B cell (primary cell): ENCODE data around the gene CCDC9. TPM values are rescaled to one million over a fixed set of nuclear protein-coding genes. Genes with fewer than 3 reads are reported as not detected.

Source experiments
- ATAC-seq: fragments of 200-7000 bp; cut with Tn5 transposase; one replicate; pipeline ENCODE4 v1.10.0; 2021; ENCODE audit warnings: low read depth, mild to moderate bottlenecking, moderate number of reproducible peaks, moderate library complexity
- CTCF ChIA-PET: fragments of 350-600 bp; sonication (Branson Sonifier 250); formaldehyde crosslinking; loops from one replicate; lab custom pipeline; 2021; ENCODE audit warnings: antibody characterized with exemption, inconsistent platforms; lab: Charles Lee
- POLR2A ChIA-PET: fragments of 350-600 bp; sonication (Branson Sonifier 250); formaldehyde crosslinking; loops from one replicate; lab custom pipeline; 2021; ENCODE audit warnings: antibody characterized with exemption; lab: Charles Lee
- DNase-seq: peaks from one replicate; pipeline ENCODE4 v3.0.0; 2013
- H2AFZ ChIP-seq: 2 replicates; pipeline ENCODE4 v1.6.1; 2012; ENCODE audit warnings: mild to moderate bottlenecking, low read depth, low read length; ENCODE audit not compliant: insufficient read depth, poor library complexity, severe bottlenecking
- H3K27ac ChIP-seq, 2 donors: 1 replicate in 1 of 2; 2 replicates in 1 of 2; pipeline ENCODE4 v1.5.1; 2012 to 2013; ENCODE audit warnings: low read length in 2 of 2, mild to moderate bottlenecking in 2 of 2, moderate library complexity in 1 of 2
- H3K27me3 ChIP-seq, 4 experiments: fragments of 200-600 bp in 1 of 4; sonication (generic) in 1 of 4; replicated peaks in 1 of 4; 1 replicate in 2 of 4; 2 replicates in 2 of 4; pipeline versions ENCODE4 v1.6.1 to v1.7.0; 2013 to 2016; ENCODE audit warnings: low read length in 3 of 4, mild to moderate bottlenecking in 2 of 4, mixed read lengths in 1 of 4, moderate library complexity in 1 of 4; ENCODE audit not compliant: insufficient read depth in 4 of 4, control insufficient read depth in 3 of 4; ENCODE audit errors: control extremely low read depth in 1 of 4
- H3K36me3 ChIP-seq, 2 experiments: replicated peaks in 1 of 2; 1 replicate in 1 of 2; 2 replicates in 1 of 2; pipeline versions ENCODE4 v1.6.1 to v1.7.1; 2013; ENCODE audit warnings: low read length in 1 of 2; ENCODE audit not compliant: insufficient read depth in 2 of 2, control insufficient read depth in 1 of 2; ENCODE audit errors: control extremely low read depth in 1 of 2, extremely low read depth in 1 of 2
- H3K4me1 ChIP-seq, 2 donors: fragments of 200-600 bp in 1 of 2; sonication (generic) in 1 of 2; 1 replicate in 1 of 2; 2 replicates in 1 of 2; pipeline versions ENCODE4 v1.5.1 to v1.6.1; 2013 to 2017; ENCODE audit warnings: low read length in 2 of 2; ENCODE audit not compliant: control insufficient read depth in 2 of 2, insufficient read depth in 2 of 2
- H3K4me2 ChIP-seq: replicated peaks from 2 replicates; pipeline ENCODE3; 2012; ENCODE audit warnings: mild to moderate bottlenecking, low read depth, low read length; ENCODE audit not compliant: poor library complexity, severe bottlenecking
- H3K4me3 ChIP-seq, 5 experiments: fragments of 200-600 bp in 1 of 5; sonication (generic) in 1 of 5; 1 replicate in 3 of 5; 2 replicates in 2 of 5; pipeline versions ENCODE4 v1.5.1 to v1.7.0; 2011 to 2016; ENCODE audit warnings: low read length in 4 of 5, mild to moderate bottlenecking in 4 of 5, low read depth in 2 of 5, control low read depth in 1 of 5, moderate library complexity in 1 of 5; ENCODE audit not compliant: insufficient read depth in 1 of 5; ENCODE audit errors: control extremely low read depth in 1 of 5, extremely low read depth in 1 of 5
- H3K79me2 ChIP-seq: fragments of 200-600 bp; sonication (generic); one replicate; pipeline ENCODE4 v1.6.0; 2016; ENCODE audit warnings: low read length; ENCODE audit not compliant: control insufficient read depth, insufficient read depth
- H3K9ac ChIP-seq: fragments of 200-600 bp; sonication (generic); 2 replicates; pipeline ENCODE4 v1.6.1; 2017; ENCODE audit warnings: mild to moderate bottlenecking, low read length, moderate library complexity
- H3K9me3 ChIP-seq, 3 donors: one replicate each; pipeline versions ENCODE4 v1.6.1 to v1.7.1; 2013; ENCODE audit warnings: low read length in 2 of 3; ENCODE audit not compliant: control insufficient read depth in 2 of 3, insufficient read depth in 1 of 3; ENCODE audit errors: control extremely low read depth in 1 of 3
- H4K20me1 ChIP-seq: 2 replicates; pipeline ENCODE4 v1.6.0; 2012; ENCODE audit warnings: mild to moderate bottlenecking, low read length; ENCODE audit not compliant: insufficient read depth, control insufficient read depth, poor library complexity, severe bottlenecking
- H3K27ac Mint-ChIP-seq: one replicate; pipeline ENCODE4 v1.8.0; 2021; ENCODE audit warnings: mixed read lengths
- H3K27me3 Mint-ChIP-seq: one replicate; pipeline ENCODE4 v1.8.0; 2021; ENCODE audit warnings: mixed read lengths
- H3K4me1 Mint-ChIP-seq: one replicate; pipeline ENCODE4 v1.8.0; 2021; ENCODE audit warnings: mixed read lengths
- H3K4me3 Mint-ChIP-seq: one replicate; pipeline ENCODE4 v1.8.0; 2021; ENCODE audit warnings: mixed read lengths
- H3K9me3 Mint-ChIP-seq: one replicate; pipeline ENCODE4 v1.8.0; 2022; ENCODE audit warnings: mixed read lengths; ENCODE audit not compliant: insufficient read depth
- EZH2 ChIP-seq: IDR thresholded peaks from 2 replicates; pipeline ENCODE4 v1.6.1; 2012; ENCODE audit warnings: borderline replicate concordance, low read depth, mild to moderate bottlenecking, moderate library complexity, low read length; ENCODE audit not compliant: insufficient read depth, poor library complexity, severe bottlenecking
- WGBS: methylation state at CpG from one replicate; pipeline ENCODE4 v1.1.5; 2013; ENCODE audit warnings: missing lambda C conversion rate; ENCODE audit not compliant: insufficient coverage; 5-methylcytosine and 5-hydroxymethylcytosine counted together
- intact Hi-C: fragments of 100-400 bp; cut with micrococcal nuclease; formaldehyde crosslinking; loops from one replicate; pipeline ENCODE4 v1.10.0; 2022
- polyA plus RNA-seq: library from polyadenylated mRNA; depleted of rRNA; stranded (reverse); fragments of >200 nt; gene quantifications from 2 replicates; pipeline ENCODE4 v1.2.3, GENCODE V29; 2012
- total RNA-seq, 2 donors: library from RNA; stranded (reverse); fragments of 120-200 nt in 1 of 2; gene quantifications; 1 replicate in 1 of 2; 2 replicates in 1 of 2; pipeline versions ENCODE4 v1.2.3 to v1.2.4, GENCODE V29; 2013 to 2022
- TF ChIP-seq, protein P1 (sequence below): fragments of 200-600 bp; IDR thresholded peaks from one replicate; pipeline ENCODE4 v1.8.0; 2022; ENCODE audit warnings: antibody characterized with exemption, mild to moderate bottlenecking

The CCDC9 gene
- total and polyA plus RNA-seq, 2 donors (not counting 1 experiment from before 2014, with no cell fraction given), result 12.3 to 54.7 TPM

DNA sequence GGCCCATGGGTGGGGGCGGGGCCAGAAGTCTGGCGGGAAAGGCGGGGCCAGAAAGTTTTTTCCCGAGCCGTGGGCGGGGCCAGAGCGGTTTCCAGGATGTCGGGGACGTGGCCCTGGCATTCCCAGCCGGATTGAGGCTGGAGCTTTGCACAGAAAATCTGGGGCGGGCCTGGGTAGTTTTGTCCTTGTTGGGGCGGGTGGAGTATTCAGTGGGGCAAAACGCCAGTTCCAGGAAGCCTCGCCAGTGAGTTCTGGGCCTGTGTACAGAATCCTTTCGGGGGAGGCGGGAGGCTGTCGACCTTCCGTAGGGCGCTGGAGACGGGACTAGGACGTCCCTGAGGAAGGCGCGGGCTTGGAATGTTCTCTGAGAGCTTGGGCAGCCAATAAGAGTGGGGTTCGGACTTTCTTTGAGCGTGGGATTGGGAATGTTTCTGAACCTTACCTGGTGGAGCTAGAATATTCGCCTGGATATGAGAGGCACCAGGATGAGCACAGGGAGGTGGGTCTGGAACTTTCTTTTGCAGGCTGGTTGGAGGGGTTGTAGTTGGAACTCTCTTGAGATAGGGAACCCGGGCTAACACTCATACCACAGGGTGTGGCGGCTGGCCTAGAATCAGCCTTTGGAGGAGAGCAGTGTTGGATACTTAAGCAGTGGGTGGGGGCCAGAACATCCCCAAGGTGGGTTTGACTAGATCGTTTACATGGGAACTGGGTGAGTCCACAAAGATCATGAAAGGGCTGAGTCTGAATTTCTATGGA, 1.3 kb downstream of the CCDC9 start:
- Mint-ChIP-seq H3K27ac (peak overlapping the region; percentile 95), H3K4me1 (peaks cover 45% of the 10 kb centered on the region), H3K4me3 (peak overlapping the region; percentile 92), H3K27me3 (no peaks in the 10 kb centered on the region), H3K9me3 (no peaks in the 10 kb centered on the region)
- Histone ChIP-seq H4K20me1 (peaks cover 44% of the 10 kb centered on the region), H3K4me3 (peak overlapping the region; percentile 38 to 66 (median 62)), H3K4me1 (peaks cover 18 to 27% of the 10 kb centered on the region in 2 donors), H3K27me3 (no peaks in the 10 kb centered on the region), H3K36me3 (peaks cover 3 to 30% of the 10 kb centered on the region in 2 experiments), H2AFZ (peak overlapping the region; percentile 5), H3K9ac (peak overlapping the region; percentile 78), H3K9me3 (peaks cover 0 to 6% (median 0%) of the 10 kb centered on the region in 3 donors), H3K27ac (peak overlapping the region; percentile 73 to 94), H3K79me2 (peaks cover 25% of the 10 kb centered on the region), H3K4me2 (peak overlapping the region; percentile 84)
- no peak for TF ChIP-seq EZH2
- TF ChIP-seq, protein P1, sequence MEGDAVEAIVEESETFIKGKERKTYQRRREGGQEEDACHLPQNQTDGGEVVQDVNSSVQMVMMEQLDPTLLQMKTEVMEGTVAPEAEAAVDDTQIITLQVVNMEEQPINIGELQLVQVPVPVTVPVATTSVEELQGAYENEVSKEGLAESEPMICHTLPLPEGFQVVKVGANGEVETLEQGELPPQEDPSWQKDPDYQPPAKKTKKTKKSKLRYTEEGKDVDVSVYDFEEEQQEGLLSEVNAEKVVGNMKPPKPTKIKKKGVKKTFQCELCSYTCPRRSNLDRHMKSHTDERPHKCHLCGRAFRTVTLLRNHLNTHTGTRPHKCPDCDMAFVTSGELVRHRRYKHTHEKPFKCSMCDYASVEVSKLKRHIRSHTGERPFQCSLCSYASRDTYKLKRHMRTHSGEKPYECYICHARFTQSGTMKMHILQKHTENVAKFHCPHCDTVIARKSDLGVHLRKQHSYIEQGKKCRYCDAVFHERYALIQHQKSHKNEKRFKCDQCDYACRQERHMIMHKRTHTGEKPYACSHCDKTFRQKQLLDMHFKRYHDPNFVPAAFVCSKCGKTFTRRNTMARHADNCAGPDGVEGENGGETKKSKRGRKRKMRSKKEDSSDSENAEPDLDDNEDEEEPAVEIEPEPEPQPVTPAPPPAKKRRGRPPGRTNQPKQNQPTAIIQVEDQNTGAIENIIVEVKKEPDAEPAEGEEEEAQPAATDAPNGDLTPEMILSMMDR, result no peak
- CTCF ChIA-PET, result interaction anchor here (1.2 to 5.5 kb wide), 5 partner anchors 12 to 144 kb away, joined by 4 to 66 read pairs (median 22); partner anchors contain the start of genes INAFM1 and ZC3H4
- DNase-seq (no peak), ATAC-seq (no peak)
- POLR2A ChIA-PET, result interaction anchor here (0.6 to 2.6 kb wide), 7 partner anchors 9 to 1383 kb away, joined by 4 to 74 read pairs (median 6); partner anchors contain the start of genes DHX34 and INAFM1
- 15% methylated on average over 29 of the region's 29 CpGs for WGBS
- intact Hi-C loops, result loop anchor here (1.0 to 10.0 kb wide), 3 partner anchors 16 to 393 kb away; partner anchors contain the start of genes ARHGAP35 and TMEM160

DNA sequence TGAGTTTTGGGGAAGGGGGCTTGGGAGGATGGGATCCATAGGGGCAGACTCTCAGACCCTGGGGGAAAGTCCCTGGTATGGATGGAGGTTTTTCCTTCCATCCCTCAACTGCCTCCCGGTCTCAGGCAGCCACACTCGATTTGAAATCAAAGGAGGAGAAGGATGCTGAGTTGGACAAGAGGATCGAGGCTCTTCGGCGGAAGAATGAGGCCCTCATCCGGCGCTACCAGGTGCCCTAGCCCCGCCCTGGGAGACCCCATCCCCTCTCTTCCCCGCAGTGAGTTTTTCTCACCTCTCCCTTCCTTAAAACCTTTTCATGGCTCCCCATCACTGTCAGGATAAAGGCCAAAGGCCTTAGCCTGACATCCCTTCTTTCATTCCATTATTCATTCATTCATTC, 2.1 kb downstream of the CCDC9 start:
- Mint-ChIP-seq H3K4me1 (peaks cover 46% of the 10 kb centered on the region), H3K27me3 (no peaks in the 10 kb centered on the region), H3K4me3 (peak overlapping the region; percentile 92), H3K9me3 (no peaks in the 10 kb centered on the region), H3K27ac (no peak overlapping the region)
- DNase-seq (no peak), ATAC-seq (no peak)
- Histone ChIP-seq H4K20me1 (peaks cover 44% of the 10 kb centered on the region), H3K27ac (no peak overlapping the region), H3K4me3 (no peak overlapping the region), H3K9me3 (peaks cover 0 to 6% (median 0%) of the 10 kb centered on the region in 3 donors), H3K79me2 (peaks cover 25% of the 10 kb centered on the region), H3K4me2 (no peak overlapping the region), H3K36me3 (peaks cover 3 to 30% of the 10 kb centered on the region in 2 experiments), H3K27me3 (no peaks in the 10 kb centered on the region), H2AFZ (no peak overlapping the region), H3K4me1 (peaks cover 20 to 34% of the 10 kb centered on the region in 2 donors), H3K9ac (no peak overlapping the region)
- WGBS, result 97% methylated on average over 8 of the region's 9 CpGs
- ChIA-PET POLR2A (no interaction called here), CTCF (interaction anchor here (0.7 kb wide), 1 partner anchor 14 kb away, joined by 3 read pairs; no protein-coding TSS in a partner anchor)
- intact Hi-C loops, result loop anchor here (10.0 kb wide), 1 partner anchor 394 kb away; the partner anchor contains the start of gene ARHGAP35
- no peak for TF ChIP-seq EZH2
- TF ChIP-seq, protein P1, result no peak
